Measurements from ENCODE around the gene LANCL3. TPM values are rescaled to one million over a fixed set of nuclear protein-coding genes. Genes with fewer than 3 reads are reported as not detected.

Gene LANCL3
- total RNA-seq, 1 experiment from 2014 or later = 0.26 TPM

- TF ChIP-seq CTCF (conservative IDR thresholded peaks at IDR 0.05) = no peak
- no peak overlapping the region for H3K4ac ChIP-seq (ENCODE audit: low read depth, low read length)
- no peak overlapping the region for H2BK15ac ChIP-seq (ENCODE audit: low read depth, low read length)
- no peak overlapping the region for H2AFZ ChIP-seq (ENCODE audit: low read length)
- no peak overlapping the region for H2BK120ac ChIP-seq (ENCODE audit: low read depth, low read length, poor library complexity, severe bottlenecking)
- no peak overlapping the region for H3K4me3 Mint-ChIP-seq
- peaks cover 8% of the 10 kb centered on the region for H3K9me3 ChIP-seq (ENCODE audit: control insufficient read depth, low read depth, low read length)
- H4K91ac ChIP-seq (ENCODE audit: insufficient read length, low read depth, low read length) = no peak overlapping the region
- H2AK5ac ChIP-seq (ENCODE audit: insufficient read length, low read length) = no peak overlapping the region
- H3K4me1 Mint-ChIP-seq = no peaks in the 10 kb centered on the region
- no peaks in the 10 kb centered on the region for H3K79me2 ChIP-seq (ENCODE audit: insufficient read depth, low read length)
- no peak overlapping the region for H3K14ac ChIP-seq (ENCODE audit: insufficient read depth, low read length)
- H3K36me3 Mint-ChIP-seq (ENCODE audit: insufficient read depth in 1 of 3, low read depth in 3 of 3) = peaks cover 2 to 4% (median 2%) of the 10 kb centered on the region in 3 experiments; a peak in 4 of 7 replicates
- no peak overlapping the region for H3K18ac ChIP-seq (ENCODE audit: insufficient read length, low read depth, low read length)
- H3T11ph ChIP-seq (ENCODE audit: low read length) = no peak overlapping the region
- no peak overlapping the region for H4K5ac ChIP-seq (ENCODE audit: insufficient read length, low read depth, low read length)
- no peak overlapping the region for H3K27ac Mint-ChIP-seq
- H3K4me2 ChIP-seq (ENCODE audit: insufficient read depth, insufficient read length, low read length) = no peak overlapping the region
- H3K56ac ChIP-seq (ENCODE audit: insufficient read length, low read depth, low read length) = no peak overlapping the region
- H3K79me1 ChIP-seq (ENCODE audit: insufficient read depth, low read depth, low read length, poor library complexity, severe bottlenecking) = no peaks in the 10 kb centered on the region
- no CpG with 5 or more reads among the region's 1 CpG for WGBS (ENCODE audit: extremely low coverage, insufficient read length, low lambda C conversion rate)
- no peaks in the 10 kb centered on the region for H3K23me2 ChIP-seq (ENCODE audit: insufficient read length, low read depth, low read length, poor library complexity, severe bottlenecking)
- no peaks in the 10 kb centered on the region for H3K27me3 ChIP-seq (ENCODE audit: insufficient read depth, low read length)
- H4K20me1 ChIP-seq (ENCODE audit: control insufficient read depth, insufficient read depth, insufficient read length) = no peaks in the 10 kb centered on the region
- DNase-seq = no peak
- no peaks in the 10 kb centered on the region for H3K4me1 ChIP-seq (ENCODE audit: insufficient read depth, low read length)
- H2BK12ac ChIP-seq (ENCODE audit: insufficient read length, low read depth, low read length) = no peak overlapping the region
- no peak overlapping the region for H4K8ac ChIP-seq (replicated peaks; ENCODE audit: insufficient read length, low read depth, low read length)
- H2BK5ac ChIP-seq (ENCODE audit: insufficient read length, low read length) = no peak overlapping the region
- H2BK20ac ChIP-seq (ENCODE audit: low read depth, low read length, poor library complexity, severe bottlenecking) = no peak overlapping the region
- H3K23ac ChIP-seq (ENCODE audit: insufficient read length, low read depth, low read length) = no peak overlapping the region
- no peak overlapping the region for H3K27ac ChIP-seq (ENCODE audit: insufficient read length, low read depth, low read length)
- no peaks in the 10 kb centered on the region for H3K27me3 Mint-ChIP-seq (ENCODE audit: low read depth)
- H3K9me3 Mint-ChIP-seq = peaks cover 36 to 47% of the 10 kb centered on the region in 2 experiments
- no peak overlapping the region for H3K9ac ChIP-seq (ENCODE audit: extremely low read depth, insufficient read length, low read length)
These were observed 56.1 kb downstream of the LANCL3 start for GRCh38 chrX:37627602-37628001.
